ENCODE measurements around the gene MMAB.

The MMAB gene

DNA sequence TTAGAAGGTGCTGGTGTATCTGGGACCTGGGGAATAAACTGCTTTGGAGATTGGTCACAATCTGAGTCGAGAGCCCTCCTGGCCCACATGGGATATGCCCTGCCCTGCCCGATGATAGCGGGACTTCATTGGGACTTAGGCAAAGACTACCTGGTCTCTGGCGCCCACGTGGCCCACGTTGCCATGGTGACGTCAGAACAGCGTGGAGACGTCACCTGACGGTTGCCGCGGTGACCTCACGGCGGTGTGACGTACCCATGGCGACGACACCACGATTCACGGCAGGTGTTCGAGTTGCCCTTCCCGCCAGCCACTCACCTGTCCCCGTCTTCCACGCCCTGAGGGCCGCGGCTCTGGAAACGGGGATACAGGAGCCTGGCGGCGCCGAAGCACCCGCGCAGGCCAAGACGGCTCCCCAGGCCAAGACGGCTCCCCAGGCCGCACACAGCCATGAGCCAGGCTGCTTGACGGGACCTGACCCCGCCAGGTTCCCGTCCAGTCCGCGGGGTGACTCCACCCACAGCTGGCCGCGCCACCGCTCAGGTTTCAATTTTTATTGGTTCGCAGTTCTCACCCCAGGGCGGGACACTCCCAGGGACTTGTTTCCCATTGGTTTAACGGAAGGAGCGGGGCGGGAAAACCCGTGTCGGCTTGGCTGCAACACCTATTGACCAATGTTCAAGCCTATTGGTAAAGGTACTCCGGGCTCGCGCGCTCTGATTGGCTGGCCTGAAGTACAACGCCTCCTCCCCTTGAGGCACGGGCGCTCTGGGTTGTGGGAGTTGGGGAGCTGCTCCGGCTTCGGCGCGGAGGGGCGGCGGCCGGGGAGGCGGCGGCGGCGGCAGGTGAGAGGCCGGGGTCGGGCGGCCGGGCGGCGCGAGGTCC lies at the start of gene MMAB, which contains the start of gene MVK:
TSS of gene MMAB (minus strand) at position 476 of the 885 bp plus-strand sequence. CDS start at position 452, 24 bp downstream.
TSS of gene MVK (plus strand) at position 766 of the 885 bp plus-strand sequence. CDS start 1,029 bp downstream, outside the sequence.
- DNase-seq (ENCODE audit: low spot score): peak; percentile 100

DNA sequence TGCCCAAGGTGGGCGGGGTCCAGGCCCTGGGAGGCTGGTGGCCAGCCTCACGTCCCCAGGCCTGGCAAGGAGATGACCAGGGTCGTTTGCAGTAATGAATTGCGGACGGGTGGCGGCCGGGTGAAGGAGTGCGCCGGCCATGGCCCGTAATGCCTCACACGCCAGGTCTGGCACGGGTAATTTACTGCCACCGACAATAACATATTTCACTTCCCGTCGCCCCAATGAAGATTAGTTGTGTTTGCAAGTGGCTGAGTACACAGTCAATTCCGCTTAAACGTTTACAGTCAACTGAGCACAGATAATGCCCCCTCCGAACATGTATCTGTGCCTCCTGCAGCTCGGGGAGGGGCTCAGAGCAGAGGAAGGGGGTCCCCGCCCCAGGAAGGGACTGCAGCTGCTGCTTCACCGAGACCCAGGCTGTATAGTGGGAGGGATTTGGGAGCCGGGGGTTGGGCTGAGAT lies 48.6 kb upstream of the MMAB start:
- no peak for DNase-seq (ENCODE audit: low spot score)

DNA sequence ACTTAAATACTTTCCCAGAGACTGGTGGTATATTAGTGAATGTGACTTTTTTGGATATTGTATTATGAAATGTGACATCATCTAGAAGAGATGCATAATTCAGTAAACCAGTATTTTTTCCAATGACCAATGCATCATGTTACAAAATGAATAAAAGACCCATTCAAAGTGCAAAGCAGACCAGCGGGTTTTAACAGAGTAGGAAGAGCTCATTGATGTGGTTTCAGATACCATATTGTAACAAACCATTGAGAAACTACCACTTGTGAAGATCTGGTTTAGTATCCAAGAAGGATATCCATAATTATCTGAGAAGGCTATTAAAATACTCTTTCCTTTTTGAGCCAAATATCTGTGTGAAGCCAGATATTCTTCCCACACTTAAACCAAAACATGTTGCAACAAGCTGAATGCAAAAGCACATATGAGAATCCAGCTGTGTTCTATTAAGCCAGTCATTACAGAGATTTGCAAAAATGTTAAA lies 47.9 kb upstream of the MMAB start:
- DNase-seq (ENCODE audit: low spot score): no peak

DNA sequence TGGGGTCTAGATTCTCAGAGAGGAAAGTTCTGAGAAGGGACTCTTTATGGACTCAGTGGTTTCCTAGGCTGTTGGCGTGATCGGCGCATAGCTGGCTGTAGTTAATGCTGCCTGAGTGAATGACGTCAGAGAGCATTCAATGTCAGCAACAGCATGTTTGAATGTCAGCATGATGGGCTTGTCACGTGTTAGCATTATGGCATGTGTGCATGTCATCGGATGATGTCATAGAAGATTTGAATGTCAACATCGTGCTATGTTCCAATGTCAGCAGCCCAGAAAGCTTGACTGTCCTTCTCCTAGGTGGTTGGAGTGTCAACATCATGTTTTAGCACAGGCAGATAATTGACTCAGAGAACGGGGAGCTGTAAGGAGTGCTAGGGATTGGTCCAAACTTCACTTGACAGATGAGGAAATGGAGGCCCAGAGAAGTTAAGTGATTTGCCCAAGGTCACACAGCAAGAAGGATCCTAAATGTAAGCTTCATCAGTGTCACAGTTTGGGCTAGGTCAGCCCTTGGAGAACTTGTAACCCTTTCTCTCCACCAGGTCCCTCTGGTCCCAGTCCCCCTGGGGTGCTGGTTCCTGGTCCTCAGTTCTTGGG lies 45.8 kb upstream of the MMAB start:
- no peak for DNase-seq (ENCODE audit: low spot score)

DNA sequence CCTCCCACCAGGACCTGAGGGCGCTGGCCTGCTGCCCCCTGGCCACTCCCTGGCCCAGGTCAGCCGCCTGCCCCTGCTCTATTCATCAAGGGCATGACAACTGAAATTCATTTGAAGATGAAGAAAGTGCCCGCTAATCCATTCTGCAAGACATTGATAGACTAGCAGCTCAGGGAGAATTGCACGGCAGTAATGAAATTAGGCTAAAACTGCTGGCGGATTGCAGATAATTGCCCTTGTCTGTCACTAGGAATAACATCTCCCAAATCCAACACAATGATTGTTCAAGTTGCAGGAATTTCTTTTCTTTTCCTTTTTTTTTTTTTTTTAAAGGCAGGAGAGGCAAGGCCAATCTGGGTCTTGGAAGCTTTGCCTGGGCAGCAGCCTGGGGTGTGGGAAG lies 44.8 kb upstream of the MMAB start:
- no peak for DNase-seq (ENCODE audit: low spot score)

DNA sequence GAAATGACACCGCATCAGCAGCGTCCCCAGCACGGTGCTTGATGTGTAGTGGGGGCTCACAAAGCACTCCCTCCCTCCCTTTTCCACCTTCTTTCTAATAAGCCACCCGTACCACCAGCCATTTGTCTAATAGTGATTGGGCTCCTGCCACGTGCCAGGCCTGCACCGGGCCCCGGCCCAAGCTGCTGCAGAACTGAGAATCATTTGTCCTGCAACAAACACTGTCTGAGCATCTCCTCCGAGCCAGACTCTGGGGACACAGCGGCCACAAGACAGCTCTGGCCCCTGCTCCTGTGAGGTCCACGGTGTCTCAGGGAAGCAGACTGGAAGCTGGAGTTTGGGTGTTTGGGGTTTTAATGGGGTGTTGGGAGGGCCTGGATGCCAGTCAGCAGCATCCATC lies 44.2 kb upstream of the MMAB start:
- DNase-seq (ENCODE audit: low spot score): no peak

DNA sequence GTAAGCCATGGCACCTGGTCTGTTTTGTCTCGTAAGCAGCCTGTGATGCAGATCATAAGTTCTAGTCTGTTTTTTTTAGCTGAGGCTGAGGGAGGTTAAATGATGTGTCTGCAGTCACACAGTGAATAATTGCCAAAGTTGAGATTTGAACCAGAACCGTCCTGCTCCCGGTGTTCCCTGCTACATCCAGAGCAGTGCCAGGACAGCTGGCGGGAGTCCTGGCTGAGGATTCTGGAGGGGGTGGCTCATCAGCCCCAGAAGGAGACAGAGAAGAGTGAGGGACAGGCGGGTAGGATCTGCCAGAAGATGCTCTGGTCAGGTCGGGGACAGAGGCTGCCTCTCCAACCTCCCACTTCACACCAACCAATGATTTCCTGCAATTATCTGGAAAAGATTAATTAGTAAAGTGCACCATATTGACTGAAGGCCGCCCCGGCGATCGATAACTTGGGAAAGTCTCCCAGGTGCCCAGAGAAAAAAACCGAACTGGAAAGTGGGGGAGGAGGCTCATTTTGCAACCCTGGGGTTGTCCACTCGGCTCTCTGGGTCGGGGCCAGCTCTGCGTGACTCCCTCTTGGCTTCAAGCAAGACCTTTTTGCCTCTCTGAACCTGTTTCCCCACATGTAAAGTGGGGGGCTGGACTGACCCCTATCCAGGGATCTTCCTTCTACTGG lies 42.4 kb upstream of the MMAB start:
- DNase-seq (ENCODE audit: low spot score): no peak

DNA sequence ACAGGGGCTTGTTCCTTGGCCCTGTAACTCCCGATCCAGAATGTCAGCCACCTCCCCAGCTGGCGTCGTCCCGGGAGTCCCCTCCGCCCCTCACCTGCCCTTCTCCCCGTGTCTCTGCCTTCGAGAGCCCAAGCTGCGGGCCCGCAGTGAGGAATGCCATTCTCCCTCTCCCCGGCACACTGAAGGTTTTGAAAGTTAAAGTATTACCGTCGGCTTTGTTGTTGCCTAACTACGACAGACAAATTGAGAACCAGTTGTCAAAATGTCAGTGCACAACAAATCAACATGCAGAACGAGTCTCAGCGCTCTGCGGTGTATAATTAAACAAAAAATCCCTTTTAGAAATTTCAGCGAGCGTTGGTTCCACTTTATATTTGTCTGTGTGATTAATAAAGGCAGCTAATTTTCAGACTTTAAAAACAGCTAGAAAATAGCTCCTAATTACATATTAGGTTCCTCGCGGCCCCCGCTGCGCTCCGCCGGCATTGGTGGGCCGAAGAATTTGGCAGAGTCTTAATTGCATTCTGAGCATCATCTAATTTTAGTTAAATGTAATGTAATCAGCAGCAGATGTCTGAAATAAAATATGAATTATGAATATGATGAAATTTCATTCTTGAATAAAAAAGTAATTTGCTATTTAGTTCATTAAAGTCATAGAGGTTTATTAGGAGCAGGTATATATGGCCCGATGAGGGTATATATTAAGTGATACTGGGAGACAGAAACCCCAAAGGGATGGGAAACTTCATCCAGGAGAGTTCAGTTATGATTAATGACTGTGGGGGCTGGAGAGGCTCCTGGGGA lies 40.5 kb upstream of the MMAB start:
- DNase-seq (ENCODE audit: low spot score): no peak

DNA sequence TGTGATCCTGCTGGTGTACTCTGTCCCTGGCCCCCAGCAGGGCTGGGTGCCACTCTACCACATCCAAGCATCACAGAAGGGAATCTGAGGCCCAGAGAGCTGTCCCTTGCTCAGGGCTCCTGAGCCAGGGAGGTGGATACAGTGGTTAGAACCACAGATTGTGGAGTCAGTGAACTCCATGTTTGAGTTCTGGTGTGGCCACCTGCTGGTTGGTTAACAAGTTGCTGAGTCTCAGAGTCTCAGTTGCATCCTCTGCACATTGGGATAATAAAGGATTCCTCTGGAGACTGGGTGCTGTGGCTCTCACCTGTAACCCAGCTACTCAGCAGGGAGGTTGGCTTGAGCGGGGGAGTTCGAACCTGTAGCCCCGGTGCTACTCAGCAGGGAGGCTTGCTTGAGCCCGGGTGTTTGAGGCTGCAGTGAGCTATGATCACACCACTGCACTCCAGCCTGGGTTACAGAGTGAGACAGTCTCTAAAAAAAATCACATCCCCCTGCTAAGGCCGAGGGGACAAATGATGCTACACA lies 39.7 kb upstream of the MMAB start:
- DNase-seq (ENCODE audit: low spot score): no peak

DNA sequence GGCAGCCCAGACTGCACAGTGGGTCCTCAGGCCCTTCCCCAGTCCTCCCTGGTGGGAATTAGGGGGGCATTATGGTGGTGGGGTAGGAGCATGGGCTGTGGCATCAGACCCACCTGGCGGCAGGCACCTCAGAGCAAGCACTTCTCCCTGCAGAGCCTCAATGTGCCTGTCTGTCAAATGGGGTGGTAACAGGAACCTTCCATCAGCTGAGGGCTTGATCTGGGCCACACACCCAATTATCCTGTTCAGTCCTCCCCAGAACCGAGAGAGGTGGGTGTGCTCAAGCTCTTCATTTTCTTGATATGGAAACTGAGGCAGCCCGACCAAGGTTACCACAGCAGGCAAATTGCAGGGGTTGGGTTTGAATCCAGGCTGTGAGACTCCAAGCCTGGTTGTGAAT lies 38.7 kb upstream of the MMAB start:
- DNase-seq (ENCODE audit: low spot score): no peak

DNA sequence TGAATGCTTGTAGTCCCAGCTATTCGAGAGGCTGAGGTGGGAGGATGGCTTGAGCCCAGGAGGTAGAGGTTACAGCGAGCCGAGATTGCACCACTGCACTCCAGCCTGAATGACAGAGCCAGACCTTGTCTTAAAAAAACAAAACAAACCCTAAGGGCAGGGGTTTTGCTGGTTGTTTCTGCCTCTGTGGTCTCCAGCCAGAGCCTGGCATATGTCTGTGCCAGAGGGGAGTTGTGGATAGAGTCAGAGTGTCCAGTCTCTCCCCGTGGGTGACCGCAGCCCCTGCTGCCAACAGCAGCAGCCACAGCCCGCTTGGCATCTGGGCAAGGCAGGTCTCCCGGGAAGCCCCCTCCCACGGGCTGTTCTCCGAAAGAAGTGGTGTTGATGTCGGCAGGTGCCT lies 37.9 kb upstream of the MMAB start:
- DNase-seq (ENCODE audit: low spot score): no peak

DNA sequence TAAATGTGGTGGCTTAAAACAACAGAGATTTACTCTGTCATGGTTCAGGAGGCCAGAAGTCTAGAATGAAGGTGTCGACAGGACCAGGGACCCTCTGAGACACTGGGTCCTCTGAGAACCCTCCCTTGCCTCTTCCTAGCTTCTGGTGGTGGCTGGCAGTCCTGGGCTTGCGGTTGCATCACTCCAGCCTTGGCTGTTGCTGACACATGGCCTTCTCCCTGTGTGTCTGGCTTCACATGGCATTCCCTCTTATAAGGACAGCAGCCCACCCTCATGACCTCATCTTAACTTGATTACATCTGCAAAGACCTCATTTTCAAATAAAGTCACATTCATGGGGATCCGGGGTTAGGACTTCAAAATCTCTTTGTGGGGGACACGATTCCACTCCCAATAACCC lies 37.2 kb upstream of the MMAB start:
- no peak for DNase-seq (ENCODE audit: low spot score)

DNA sequence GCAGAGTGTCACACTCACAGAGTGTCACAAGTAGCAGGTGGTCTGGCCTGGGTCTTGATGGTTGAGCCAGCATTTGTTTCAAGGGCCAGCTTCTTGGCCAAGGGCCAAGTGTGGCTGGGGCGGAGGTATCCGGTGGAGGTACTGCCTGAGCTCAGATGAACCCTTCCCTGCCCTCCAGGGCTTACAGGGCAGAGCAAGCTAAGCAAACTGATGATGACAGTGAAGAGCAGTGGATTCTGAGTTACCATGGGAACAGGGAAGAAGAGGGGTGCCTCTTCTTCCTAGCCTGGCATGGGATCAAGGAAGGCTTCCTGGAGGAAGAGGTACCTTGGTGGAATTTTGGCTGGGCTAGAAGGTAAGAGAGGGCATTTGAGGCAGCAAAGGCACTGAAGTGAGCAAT lies 36.0 kb upstream of the MMAB start:
- no peak for DNase-seq (ENCODE audit: low spot score)

DNA sequence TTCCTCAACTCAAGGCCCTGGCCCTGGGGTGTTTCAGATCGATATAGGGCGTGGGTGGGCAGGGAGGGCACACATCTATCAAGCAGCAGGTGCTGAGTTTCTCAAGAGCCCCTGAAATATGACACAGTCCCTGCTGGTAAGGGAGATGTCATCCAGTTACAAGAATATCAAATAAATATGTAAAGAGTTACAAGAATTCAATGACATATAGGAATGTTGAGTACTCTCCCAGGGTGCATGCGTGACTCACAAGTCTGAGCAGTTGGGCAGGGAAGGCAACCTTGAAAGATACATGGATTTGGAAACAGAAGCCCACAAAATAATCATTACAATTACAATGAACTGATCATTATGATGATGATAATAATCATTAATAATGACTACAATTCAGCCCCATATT lies 35.5 kb upstream of the MMAB start:
- no peak for DNase-seq (ENCODE audit: low spot score)

DNA sequence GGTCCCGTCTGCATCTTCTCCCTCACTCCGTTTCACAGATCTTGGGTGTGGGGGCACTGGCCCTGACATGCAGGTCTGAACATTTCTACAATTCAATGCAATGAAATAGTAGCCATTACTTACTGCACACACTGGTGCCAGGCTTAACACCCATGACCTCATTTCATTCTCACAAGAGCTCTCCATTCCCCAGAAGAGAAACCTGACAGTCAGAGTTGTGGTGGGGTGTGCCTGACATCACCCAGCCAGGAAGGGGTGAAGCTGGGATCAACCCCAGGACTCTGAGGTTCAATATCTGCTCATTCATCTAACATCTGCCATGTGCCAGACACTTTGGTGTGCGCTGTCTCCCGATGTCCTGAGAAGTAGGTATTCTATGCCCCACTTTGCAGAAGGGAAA lies 35.0 kb upstream of the MMAB start:
- no peak for DNase-seq (ENCODE audit: low spot score)

DNA sequence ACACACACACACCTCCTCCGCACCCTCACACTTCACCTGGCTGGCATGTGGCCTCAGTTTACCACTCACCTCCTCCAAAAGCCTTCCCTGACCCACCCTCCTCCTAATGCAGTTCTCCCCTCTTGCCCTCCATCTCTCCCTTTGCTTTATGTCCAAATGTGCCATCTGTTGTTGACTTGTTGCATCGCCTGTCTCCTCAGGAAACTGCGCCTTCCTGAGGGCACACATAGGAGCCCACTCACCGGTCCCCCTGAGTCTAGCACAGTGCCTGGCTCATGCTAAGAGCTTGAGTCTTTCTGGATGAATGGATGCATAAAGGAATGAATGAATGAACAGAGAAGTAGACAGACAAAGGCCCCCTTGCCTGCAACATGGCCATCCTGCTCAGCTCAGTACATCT lies 34.3 kb upstream of the MMAB start:
- DNase-seq (ENCODE audit: low spot score): no peak

DNA sequence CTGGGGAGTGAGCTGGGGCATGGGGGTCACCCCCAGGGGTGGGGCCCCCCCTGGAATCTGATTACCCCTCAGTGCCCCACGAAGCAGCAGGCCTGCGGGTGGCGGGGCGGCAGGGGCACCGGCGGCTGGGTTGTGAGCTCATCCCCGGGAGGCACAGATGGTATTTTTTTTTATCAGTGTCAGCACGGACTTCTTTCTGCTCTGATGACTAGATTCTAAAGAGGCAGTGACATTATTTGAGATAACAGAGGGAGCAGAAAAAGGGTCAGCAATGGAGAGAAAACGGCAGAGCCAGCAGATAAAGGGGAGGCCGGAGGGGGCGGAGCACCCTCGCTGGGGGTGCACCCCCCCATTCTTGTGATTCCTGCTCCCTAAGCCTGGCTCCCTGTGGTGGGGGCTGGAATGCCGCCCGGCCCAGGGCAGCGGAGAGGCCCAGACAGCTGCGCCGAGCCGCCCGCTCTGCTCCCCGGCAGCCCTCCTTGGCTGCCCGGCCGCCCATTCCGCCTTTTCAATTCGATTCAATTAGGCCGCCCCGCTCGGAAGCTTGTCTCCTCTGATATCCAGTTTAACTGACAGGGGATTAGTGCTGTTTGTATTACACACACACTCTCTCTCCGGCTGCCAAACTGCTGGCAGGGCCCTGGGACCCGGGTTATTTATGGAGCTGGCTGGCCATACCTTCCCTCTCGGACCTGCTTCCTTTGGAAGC lies 33.2 kb upstream of the MMAB start:
- DNase-seq (ENCODE audit: low spot score): peak; percentile 94

DNA sequence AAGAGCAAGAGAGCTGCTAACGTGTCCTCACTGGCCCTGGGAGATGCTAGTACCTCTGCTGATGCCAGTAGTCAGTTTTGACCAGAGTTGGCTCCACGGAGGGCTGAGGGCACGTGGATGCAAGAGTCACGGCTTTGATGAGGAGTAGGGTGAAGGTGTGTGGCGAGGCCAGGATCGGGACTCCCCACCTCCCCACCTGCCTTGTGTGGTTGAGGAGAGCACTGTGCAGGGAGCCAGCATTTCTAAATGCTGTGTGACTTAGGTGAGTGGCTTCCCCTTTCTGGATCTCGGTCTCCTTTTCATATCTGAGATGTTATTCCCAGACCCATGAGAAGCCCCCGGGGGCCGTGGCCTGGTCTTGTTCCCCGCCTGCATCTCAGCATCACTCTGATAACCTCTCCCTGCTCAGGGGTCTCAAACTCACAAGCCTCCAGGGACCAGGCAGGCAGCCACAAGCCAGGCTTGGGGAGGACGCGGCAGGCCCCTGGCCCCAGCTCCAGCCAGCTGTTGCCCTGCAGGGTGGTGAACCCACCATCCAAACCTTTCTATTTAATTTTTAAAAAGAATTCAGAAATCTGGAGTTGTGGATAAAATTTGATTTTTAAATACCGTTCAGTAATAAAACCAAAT lies 32.4 kb upstream of the MMAB start:
- no peak for DNase-seq (ENCODE audit: low spot score)

DNA sequence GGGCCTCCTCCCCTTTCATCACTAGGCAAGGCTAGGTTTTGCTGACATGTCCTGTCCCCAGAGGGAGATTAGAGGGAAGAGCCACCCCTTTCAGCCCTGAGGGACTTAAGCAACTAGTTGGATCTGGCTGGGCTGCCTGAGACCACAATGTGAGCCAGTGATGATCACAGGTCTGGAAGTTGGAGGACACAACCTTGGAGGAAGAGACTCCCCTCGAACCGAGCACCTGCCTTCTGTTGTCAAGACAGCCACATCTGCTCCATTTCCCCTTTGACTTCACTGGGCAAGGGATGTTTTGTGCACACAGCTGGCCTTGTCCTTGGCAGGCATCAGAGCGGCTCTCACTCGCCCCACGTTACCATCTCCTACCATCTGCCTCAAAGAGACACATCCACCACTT lies 31.7 kb upstream of the MMAB start:
- peak; percentile 69 for DNase-seq (ENCODE audit: low spot score)

DNA sequence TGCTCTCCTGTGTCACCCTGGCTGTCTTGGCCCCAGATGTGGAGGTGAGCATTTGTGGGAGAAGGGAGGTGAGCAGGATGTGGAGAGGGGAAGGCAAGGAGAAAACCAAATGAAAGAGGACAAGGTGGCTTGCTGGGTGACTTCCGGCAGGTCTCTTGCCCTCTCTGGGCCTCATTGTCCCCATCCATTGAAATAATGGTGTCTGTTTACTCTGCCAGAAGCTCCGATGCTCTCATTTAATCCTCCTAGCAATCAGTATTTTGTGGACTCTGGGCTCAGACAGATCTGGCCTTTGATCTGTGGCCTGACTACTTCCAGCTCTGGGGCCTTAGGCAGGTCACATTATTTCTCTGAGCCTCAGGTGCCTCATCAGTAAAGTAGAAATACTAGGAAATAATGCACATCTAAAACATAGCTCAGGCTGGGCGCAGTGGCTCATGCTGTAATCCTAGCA lies 30.9 kb upstream of the MMAB start:
- no peak for DNase-seq (ENCODE audit: low spot score)
